ENCODE data around the gene VSIG2. TPM values are rescaled to one million over a fixed set of nuclear protein-coding genes. Genes with fewer than 3 reads are reported as not detected.
A peak's percentile ranks its signal among the peaks of the same experiment; 100 is the strongest.

VSIG2 gene
- total RNA-seq, 4 donors from 2014 or later: 0.58 to 3.2 (median 1.2) TPM; not detected in 1

GRCh38 chr11:124747406-124748099, 4.5 kb downstream of the VSIG2 start:
- ATAC-seq: no peak
- Histone ChIP-seq H3K27ac (peak overlapping the region in 3 of 4 donors; percentile 39 to 57 (median 45)), H3K9me3 (no peaks in the 10 kb centered on the region), H3K4me3 (peak overlapping the region in 1 of 2 donors; percentile 55), H3K4me1 (peaks cover 0 to 36% (median 12%) of the 10 kb centered on the region in 3 donors), H3K36me3 (no peaks in the 10 kb centered on the region), H3K27me3 (peaks cover 100% of the 10 kb centered on the region)
- WGBS, 2 donors (ENCODE audit: low coverage in 1 of 2): 42 to 45% methylated on average over 5 to 13 of the region's 14 CpGs
- TF ChIP-seq POLR2AphosphoS5 (IDR thresholded peaks at IDR 0.05) (no peak), CTCF (IDR thresholded peaks at IDR 0.05) (no peak), EP300 (IDR thresholded peaks at IDR 0.05) (no peak), POLR2A (IDR thresholded peaks at IDR 0.05) (no peak)

GRCh38 chr11:124746621-124747243, 5.3 kb downstream of the VSIG2 start:
- Histone ChIP-seq H3K27ac (peak overlapping the region in 3 of 4 donors; percentile 39 to 57 (median 45)), H3K4me1 (peaks cover 0 to 30% (median 12%) of the 10 kb centered on the region in 3 donors), H3K4me3 (peak overlapping the region; percentile 18 to 55), H3K36me3 (no peaks in the 10 kb centered on the region), H3K27me3 (peaks cover 100% of the 10 kb centered on the region), H3K9me3 (no peaks in the 10 kb centered on the region)
- ATAC-seq: peak; percentile 73
- 1 to 11% methylated on average over 7 to 18 of the region's 37 CpGs for WGBS, 2 donors (ENCODE audit: low coverage in 1 of 2)
- TF ChIP-seq CTCF (IDR thresholded peaks at IDR 0.05): peak in 1 of 4 experiments; percentile 43
- TF ChIP-seq EP300 (IDR thresholded peaks at IDR 0.05): no peak

GRCh38 chr11:124745835-124746620, 6.0 kb downstream of the VSIG2 start:
- Histone ChIP-seq H3K27me3 (peaks cover 100% of the 10 kb centered on the region), H3K4me1 (peaks cover 0 to 29% (median 12%) of the 10 kb centered on the region in 3 donors), H3K27ac (peak overlapping the region in 3 of 4 donors; percentile 30 to 57 (median 45)), H3K4me3 (peak overlapping the region; percentile 18 to 55), H3K36me3 (no peaks in the 10 kb centered on the region), H3K9me3 (no peaks in the 10 kb centered on the region)
- ATAC-seq: no peak
- WGBS, 2 donors (ENCODE audit: low coverage in 1 of 2): 14 to 17% methylated on average over 20 to 27 of the region's 41 CpGs
- TF ChIP-seq CTCF (IDR thresholded peaks at IDR 0.05): no peak
- TF ChIP-seq EP300 (IDR thresholded peaks at IDR 0.05): no peak
- TF ChIP-seq POLR2AphosphoS5 (IDR thresholded peaks at IDR 0.05): no peak
- no peak for TF ChIP-seq POLR2A (IDR thresholded peaks at IDR 0.05)

GRCh38 chr11:124745270-124745834, 6.7 kb downstream of the VSIG2 start:
- Histone ChIP-seq H3K4me3 (peak overlapping the region in 1 of 2 donors; percentile 55), H3K27ac (no peak overlapping the region), H3K36me3 (no peaks in the 10 kb centered on the region), H3K4me1 (peaks cover 0 to 36% (median 18%) of the 10 kb centered on the region in 3 donors), H3K27me3 (peaks cover 100% of the 10 kb centered on the region), H3K9me3 (no peaks in the 10 kb centered on the region)
- no peak for TF ChIP-seq EP300 (IDR thresholded peaks at IDR 0.05)
- no peak for TF ChIP-seq POLR2A (IDR thresholded peaks at IDR 0.05)
- no peak for TF ChIP-seq CTCF (IDR thresholded peaks at IDR 0.05)
- no peak for TF ChIP-seq POLR2AphosphoS5 (IDR thresholded peaks at IDR 0.05)
- WGBS, 2 donors (ENCODE audit: low coverage in 1 of 2): 20 to 44% methylated on average over 2 to 6 of the region's 44 CpGs
- ATAC-seq: no peak

Data from gastroesophageal sphincter (tissue), 4 donors.